Activated CD4-positive, alpha-beta T cell treated with anti-CD3 and anti-CD28 coated beads for 36 hours (primary cell): ENCODE data around the gene SLC24A3. TPM values are rescaled to one million over a fixed set of nuclear protein-coding genes. Genes with fewer than 3 reads are reported as not detected.

ENCODE experiments used
- ATAC-seq: fragments of 200-7000 bp; cut with Tn5 transposase; one replicate; pipeline ENCODE4 v1.10.0; 2021; ENCODE audit warnings: mild to moderate bottlenecking, moderate library complexity
- CTCF ChIA-PET: fragments of 350-600 bp; sonication (Branson Sonifier 250); formaldehyde crosslinking; loops from one replicate; lab custom pipeline; 2021; ENCODE audit warnings: antibody characterized with exemption; lab: Charles Lee
- POLR2A ChIA-PET: fragments of 350-600 bp; sonication (Branson Sonifier 250); formaldehyde crosslinking; loops from one replicate; lab custom pipeline; 2021; ENCODE audit warnings: antibody characterized with exemption, inconsistent platforms; lab: Charles Lee
- DNase-seq: peaks from one replicate; pipeline ENCODE4 v3.0.0-alpha.2; 2020
- H3K27ac Mint-ChIP-seq: one replicate; pipeline ENCODE4 v1.8.0; 2021; ENCODE audit warnings: mixed read lengths
- H3K27me3 Mint-ChIP-seq: one replicate; pipeline ENCODE4 v1.8.0; 2021; ENCODE audit warnings: mixed read lengths
- H3K36me3 Mint-ChIP-seq: one replicate; pipeline ENCODE4 v1.8.0; 2021; ENCODE audit warnings: low read depth, mixed read lengths
- H3K4me1 Mint-ChIP-seq: one replicate; pipeline ENCODE4 v1.8.0; 2021; ENCODE audit warnings: mixed read lengths
- H3K4me3 Mint-ChIP-seq: one replicate; pipeline ENCODE4 v1.8.0; 2021; ENCODE audit warnings: mild to moderate bottlenecking, moderate library complexity, mixed read lengths
- H3K9me3 Mint-ChIP-seq: one replicate; pipeline ENCODE4 v1.8.0; 2021; ENCODE audit warnings: low read depth, mixed read lengths
- intact Hi-C, 2 experiments: fragments of 100-400 bp; cut with DNase I in 1 of 2; cut with micrococcal nuclease in 1 of 2; formaldehyde crosslinking; loops; one replicate each; pipeline versions ENCODE4 v1.14.2 to v1.15.1; 2022 to 2024; cut with DNase I, micrococcal nuclease
- total RNA-seq, 2 experiments: library from RNA; stranded (reverse); gene quantifications; one replicate each; pipeline ENCODE4 v1.2.3, GENCODE V29; 2021

SLC24A3 gene
- total RNA-seq, 2 experiments from 2014 or later = not detected

- no peaks in the 10 kb centered on the region for H3K9me3 Mint-ChIP-seq
- ATAC-seq (no peak), DNase-seq (no peak)
- H3K4me1 Mint-ChIP-seq = peaks cover 2% of the 10 kb centered on the region
- H3K27me3 Mint-ChIP-seq = peaks cover 2% of the 10 kb centered on the region
- ChIA-PET CTCF (no interaction called here), POLR2A (no interaction called here)
- no peak overlapping the region for H3K27ac Mint-ChIP-seq
- intact Hi-C loops = no loop called here
- H3K36me3 Mint-ChIP-seq = no peaks in the 10 kb centered on the region
- no peak overlapping the region for H3K4me3 Mint-ChIP-seq
Observed at GRCh38 chr20:19502169-19502568, 289.7 kb downstream of the SLC24A3 start.

DNA sequence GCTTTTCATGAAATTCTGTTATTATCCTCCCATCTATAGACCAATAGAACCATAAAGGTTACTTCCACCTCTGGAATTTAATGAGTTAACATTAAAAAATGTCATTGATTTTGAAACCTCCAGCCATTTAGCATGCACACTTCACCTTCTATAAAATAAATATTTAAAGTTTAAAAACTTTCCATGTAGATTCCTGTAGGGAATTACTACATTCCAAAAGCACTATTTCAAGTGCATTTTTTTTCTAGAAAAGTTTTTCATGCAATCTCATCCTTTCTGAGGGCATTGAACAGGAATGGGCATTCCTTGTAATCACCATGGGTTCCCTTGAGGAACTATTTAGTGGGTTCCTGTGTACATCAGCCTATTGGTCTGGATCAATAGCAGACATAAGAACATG, 291.8 kb downstream of the SLC24A3 start:
- ChIA-PET POLR2A (no interaction called here), CTCF (no interaction called here)
- DNase-seq (no peak), ATAC-seq (no peak)
- intact Hi-C loops = no loop called here
- Mint-ChIP-seq H3K9me3 (no peaks in the 10 kb centered on the region), H3K27me3 (no peaks in the 10 kb centered on the region), H3K27ac (no peak overlapping the region), H3K4me1 (no peaks in the 10 kb centered on the region), H3K36me3 (no peaks in the 10 kb centered on the region), H3K4me3 (no peak overlapping the region)

DNA sequence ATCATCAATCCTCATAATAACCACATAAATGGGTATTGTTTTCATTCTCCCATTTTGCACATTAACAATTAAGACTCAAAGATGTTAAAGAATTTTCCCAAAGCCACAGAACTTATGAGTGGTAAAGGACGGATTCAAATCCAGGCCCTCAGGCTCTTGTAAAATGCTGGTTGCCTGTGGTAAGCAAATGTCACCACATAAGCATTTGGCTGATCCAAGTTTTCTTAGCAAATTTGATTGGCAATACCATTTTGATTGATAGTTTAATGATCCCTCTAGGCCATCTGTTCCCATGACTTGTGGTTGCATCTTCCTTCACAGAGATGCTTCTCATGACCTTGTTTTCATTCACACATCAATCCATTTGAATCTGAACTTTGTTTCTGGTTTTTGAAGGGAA, 293.6 kb downstream of the SLC24A3 start:
- ATAC-seq (no peak), DNase-seq (no peak)
- intact Hi-C loops = no loop called here
- Mint-ChIP-seq H3K9me3 (no peaks in the 10 kb centered on the region), H3K36me3 (no peaks in the 10 kb centered on the region), H3K4me3 (no peak overlapping the region), H3K4me1 (no peaks in the 10 kb centered on the region), H3K27me3 (no peaks in the 10 kb centered on the region), H3K27ac (no peak overlapping the region)
- ChIA-PET POLR2A (no interaction called here), CTCF (no interaction called here)

DNA sequence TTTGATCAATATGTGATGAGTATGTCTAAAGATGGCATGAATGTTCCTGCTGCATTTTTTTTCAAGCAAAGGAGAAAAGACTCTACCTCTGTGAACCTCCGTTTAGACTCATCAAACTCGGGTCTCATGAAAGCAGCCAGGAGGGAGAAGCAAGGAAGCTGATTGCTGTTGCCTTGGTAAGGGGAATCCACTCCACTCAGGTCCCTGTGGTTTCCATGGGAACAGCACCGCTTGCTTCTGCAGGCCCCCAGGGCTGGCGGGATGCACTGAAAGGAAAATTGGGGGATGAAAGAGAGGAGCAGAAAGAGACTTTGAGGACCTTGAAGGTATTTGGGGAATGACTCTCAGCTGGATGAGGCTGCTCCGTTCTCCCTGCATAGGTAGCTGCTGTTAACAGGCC, 296.0 kb downstream of the SLC24A3 start:
- H3K9me3 Mint-ChIP-seq = no peaks in the 10 kb centered on the region
- POLR2A ChIA-PET = interaction anchor here (0.6 kb wide), 1 partner anchor 55 kb away, joined by 5 read pairs; no protein-coding TSS in a partner anchor

DNA sequence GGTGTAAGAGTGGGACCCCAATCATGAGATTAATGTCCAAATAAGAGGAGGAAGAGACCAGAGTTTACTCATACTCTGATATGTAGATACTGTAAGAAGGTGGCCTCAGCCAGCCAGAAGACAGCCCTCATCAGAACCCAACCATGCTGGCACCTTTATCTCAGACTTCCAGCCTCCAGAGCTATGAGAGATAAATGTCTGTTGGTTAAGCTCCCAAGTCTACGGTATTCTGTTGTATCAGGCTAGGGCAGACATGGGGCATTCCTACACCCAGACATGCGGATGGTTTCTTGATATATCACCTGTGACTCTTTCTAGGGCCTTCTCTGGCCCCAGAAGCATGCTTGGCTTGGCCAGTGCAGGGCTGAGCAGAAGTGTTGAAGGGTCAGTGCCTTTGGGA, 298.2 kb downstream of the SLC24A3 start:
- DNase-seq (no peak), ATAC-seq (no peak)
- intact Hi-C loops = no loop called here
- Mint-ChIP-seq H3K4me1 (no peaks in the 10 kb centered on the region), H3K27me3 (no peaks in the 10 kb centered on the region), H3K4me3 (no peak overlapping the region), H3K9me3 (no peaks in the 10 kb centered on the region), H3K36me3 (no peaks in the 10 kb centered on the region), H3K27ac (no peak overlapping the region)
- ChIA-PET CTCF (interaction anchor here (0.7 kb wide), 1 partner anchor 109 kb away, joined by 3 read pairs; no protein-coding TSS in a partner anchor), POLR2A (no interaction called here)

More for the DNA sequence above, 296.0 kb downstream of the SLC24A3 start:
- Mint-ChIP-seq H3K4me3 (no peak overlapping the region), H3K27ac (no peak overlapping the region), H3K4me1 (no peaks in the 10 kb centered on the region), H3K27me3 (no peaks in the 10 kb centered on the region), H3K36me3 (no peaks in the 10 kb centered on the region)
- CTCF ChIA-PET = interaction anchor here (0.7 kb wide), 1 partner anchor 21 kb away, joined by 3 read pairs; no protein-coding TSS in a partner anchor
- intact Hi-C loops = no loop called here
- no peak for DNase-seq
- ATAC-seq = no peak

- intact Hi-C loops = no loop called here
- no peak for ATAC-seq
- CTCF ChIA-PET = no interaction called here
Observed at GRCh38 chr20:19511931-19512330, 299.5 kb downstream of the SLC24A3 start.

GRCh38 chr20:19512886-19513677, 300.6 kb downstream of the SLC24A3 start:
- no peak overlapping the region for H3K4me3 Mint-ChIP-seq
- H3K27ac Mint-ChIP-seq = no peak overlapping the region
- DNase-seq = no peak
- ATAC-seq = no peak
- H3K4me1 Mint-ChIP-seq = no peaks in the 10 kb centered on the region
- ChIA-PET POLR2A (no interaction called here), CTCF (no interaction called here)
- intact Hi-C loops = no loop called here
- H3K9me3 Mint-ChIP-seq = no peaks in the 10 kb centered on the region
- H3K27me3 Mint-ChIP-seq = no peaks in the 10 kb centered on the region
- H3K36me3 Mint-ChIP-seq = no peaks in the 10 kb centered on the region

More at GRCh38 chr20:19511931-19512330, 299.5 kb downstream of the SLC24A3 start:
- Mint-ChIP-seq H3K27ac (no peak overlapping the region), H3K27me3 (no peaks in the 10 kb centered on the region), H3K4me1 (no peaks in the 10 kb centered on the region), H3K36me3 (no peaks in the 10 kb centered on the region), H3K9me3 (no peaks in the 10 kb centered on the region), H3K4me3 (no peak overlapping the region)
- POLR2A ChIA-PET = no interaction called here
- no peak for DNase-seq

- Mint-ChIP-seq H3K27ac (no peak overlapping the region), H3K9me3 (no peaks in the 10 kb centered on the region), H3K4me1 (no peaks in the 10 kb centered on the region), H3K4me3 (no peak overlapping the region), H3K36me3 (no peaks in the 10 kb centered on the region), H3K27me3 (no peaks in the 10 kb centered on the region)
- DNase-seq (no peak), ATAC-seq (no peak)
- ChIA-PET POLR2A (no interaction called here), CTCF (no interaction called here)
- intact Hi-C loops = no loop called here
Observed at GRCh38 chr20:19515074-19515473, 302.6 kb downstream of the SLC24A3 start.

- Mint-ChIP-seq H3K27ac (no peak overlapping the region), H3K9me3 (no peaks in the 10 kb centered on the region), H3K4me3 (no peak overlapping the region), H3K27me3 (no peaks in the 10 kb centered on the region), H3K4me1 (peaks cover 9% of the 10 kb centered on the region), H3K36me3 (no peaks in the 10 kb centered on the region)
- DNase-seq (no peak), ATAC-seq (no peak)
- intact Hi-C loops = no loop called here
- POLR2A ChIA-PET = no interaction called here
- CTCF ChIA-PET = interaction anchor here (1.3 kb wide), 1 partner anchor 143 kb away, joined by 3 read pairs; no protein-coding TSS in a partner anchor
Observed at GRCh38 chr20:19519466-19519865, 307.0 kb downstream of the SLC24A3 start.

DNA sequence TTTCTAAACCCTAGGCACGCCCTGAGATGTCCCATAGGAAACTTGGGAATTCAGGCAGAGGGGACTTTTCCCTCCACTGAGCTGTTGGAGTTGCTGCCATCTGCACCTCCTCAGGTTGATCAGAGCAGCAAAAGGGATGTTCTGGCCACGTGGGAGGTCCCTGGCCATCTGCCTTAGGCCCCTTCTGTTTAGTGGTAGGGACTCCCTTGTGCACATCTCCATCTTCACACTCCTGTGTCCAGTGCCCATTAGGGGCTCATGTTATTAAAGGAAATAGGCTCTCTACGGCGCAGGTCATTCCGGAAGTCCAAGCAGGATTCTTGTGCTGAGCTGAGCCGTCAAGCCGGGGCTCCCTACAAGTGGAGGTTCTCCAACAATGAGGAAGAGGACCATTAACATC, 307.8 kb downstream of the SLC24A3 start:
- no peaks in the 10 kb centered on the region for H3K9me3 Mint-ChIP-seq
- ATAC-seq (no peak), DNase-seq (no peak)
- peaks cover 9% of the 10 kb centered on the region for H3K4me1 Mint-ChIP-seq
- H3K4me3 Mint-ChIP-seq = no peak overlapping the region
- no peaks in the 10 kb centered on the region for H3K27me3 Mint-ChIP-seq
- no peaks in the 10 kb centered on the region for H3K36me3 Mint-ChIP-seq
- no peak overlapping the region for H3K27ac Mint-ChIP-seq
- ChIA-PET POLR2A (no interaction called here), CTCF (interaction anchor here (1.3 kb wide), 1 partner anchor 142 kb away, joined by 3 read pairs; no protein-coding TSS in a partner anchor)
- intact Hi-C loops = no loop called here

DNA sequence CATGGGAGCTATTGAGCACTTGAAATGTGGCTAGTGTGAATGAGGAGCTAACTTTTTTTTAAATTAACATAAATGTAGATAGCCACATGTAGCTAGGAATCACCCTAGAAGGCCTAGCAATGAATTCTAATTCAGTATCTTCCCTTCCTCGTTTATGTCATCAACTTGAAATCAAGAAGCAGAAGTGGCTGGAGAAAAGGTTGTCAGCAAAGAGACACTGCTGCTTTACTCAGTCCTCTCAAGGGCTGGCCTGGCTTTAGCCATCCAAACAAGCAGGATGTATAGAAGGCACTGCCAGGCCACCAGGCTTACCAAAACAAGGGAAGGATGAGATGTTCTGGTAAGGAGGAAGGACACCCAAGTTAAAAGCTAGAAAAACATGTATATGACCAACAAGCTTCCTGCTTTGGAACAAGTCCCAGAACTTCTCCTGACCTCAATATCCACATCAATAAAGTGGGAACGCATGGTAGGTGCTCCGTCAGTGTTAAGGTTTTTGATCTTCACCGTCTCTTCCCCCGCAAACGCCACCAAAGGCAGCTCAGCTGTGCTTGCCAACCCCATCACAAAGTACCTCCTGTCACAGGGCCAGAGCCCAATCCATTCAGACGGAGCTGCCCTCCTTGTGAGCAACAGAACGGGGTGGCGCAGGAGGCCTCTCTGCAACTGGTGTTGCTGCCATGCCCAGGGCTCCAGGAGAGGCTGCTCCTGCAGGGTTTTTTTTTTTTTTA, 309.8 kb downstream of the SLC24A3 start:
- DNase-seq (peak; percentile 11), ATAC-seq (peak; percentile 26)
- peaks cover 9% of the 10 kb centered on the region for H3K4me1 Mint-ChIP-seq
- POLR2A ChIA-PET = no interaction called here
- no peak overlapping the region for H3K27ac Mint-ChIP-seq
- no peak overlapping the region for H3K4me3 Mint-ChIP-seq
- CTCF ChIA-PET = no interaction called here
- intact Hi-C loops = no loop called here
- no peaks in the 10 kb centered on the region for H3K36me3 Mint-ChIP-seq
- H3K9me3 Mint-ChIP-seq = no peaks in the 10 kb centered on the region
- H3K27me3 Mint-ChIP-seq = peaks cover 4% of the 10 kb centered on the region
